Neural crest cell (in vitro differentiated cells): Measurements from ENCODE around the gene GLYATL3. TPM values are rescaled to one million over a fixed set of nuclear protein-coding genes. Genes with fewer than 3 reads are reported as not detected.

ENCODE experiments used
- DNase-seq: peaks from one replicate; pipeline ENCODE4 v3.0.0; 2021; ENCODE audit warnings: low read depth, mixed read lengths, low spot score
- H3K27ac Mint-ChIP-seq: one replicate; pipeline ENCODE4 v1.8.0; 2021; ENCODE audit warnings: mild to moderate bottlenecking, mixed read lengths; ENCODE audit not compliant: unreplicated experiment
- H3K27me3 Mint-ChIP-seq: 2 replicates; pipeline ENCODE4 v1.8.0; 2021; ENCODE audit warnings: low read depth, mild to moderate bottlenecking, mixed read lengths
- H3K36me3 Mint-ChIP-seq: 2 replicates; pipeline ENCODE4 v1.8.0; 2021; ENCODE audit warnings: low read depth, mild to moderate bottlenecking, mixed read lengths
- H3K4me1 Mint-ChIP-seq: 2 replicates; pipeline ENCODE4 v1.8.0; 2021; ENCODE audit warnings: mixed read lengths
- H3K4me3 Mint-ChIP-seq: one replicate; pipeline ENCODE4 v1.8.0; 2021; ENCODE audit warnings: mild to moderate bottlenecking, mixed read lengths
- H3K9me3 Mint-ChIP-seq: 2 replicates; pipeline ENCODE4 v1.8.0; 2021; ENCODE audit warnings: mixed read lengths
- total RNA-seq: library from RNA; stranded (reverse); gene quantifications from 2 replicates; pipeline ENCODE4 v1.2.1, GENCODE V29; 2021
- TF ChIP-seq, protein P1 (sequence below): fragments of 200-600 bp; sonication (generic); conservative IDR thresholded peaks from 2 replicates; pipeline ENCODE4 v1.5.0; 2021; ENCODE audit warnings: antibody characterized with exemption, mild to moderate bottlenecking

GLYATL3 gene
- total RNA-seq, 1 donor from 2014 or later: not detected

DNA sequence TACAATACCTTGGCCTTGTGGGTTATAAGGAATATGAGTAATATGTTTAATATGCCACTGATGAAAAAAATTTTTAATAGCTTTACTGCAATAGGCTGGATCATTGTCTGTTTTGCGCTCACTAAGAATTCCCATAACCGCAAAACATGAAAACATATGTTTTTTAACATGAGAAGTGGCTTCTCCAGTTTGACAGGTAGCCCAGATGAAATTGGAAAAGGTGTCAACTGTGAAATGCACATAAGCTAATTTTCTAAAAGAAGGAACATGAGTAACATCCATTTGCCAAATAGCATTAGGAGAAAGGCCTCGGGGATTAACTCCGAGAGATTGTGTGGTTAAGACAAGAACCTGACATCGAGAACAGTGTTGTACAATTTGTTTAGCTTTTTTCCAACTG lies 4.9 kb downstream of the GLYATL3 start:
- Mint-ChIP-seq H3K4me3 (no peak overlapping the region), H3K27ac (no peak overlapping the region), H3K36me3 (no peaks in the 10 kb centered on the region), H3K27me3 (peaks cover 10% of the 10 kb centered on the region), H3K9me3 (no peaks in the 10 kb centered on the region), H3K4me1 (no peaks in the 10 kb centered on the region)
- no peak for DNase-seq
- TF ChIP-seq, protein P1, sequence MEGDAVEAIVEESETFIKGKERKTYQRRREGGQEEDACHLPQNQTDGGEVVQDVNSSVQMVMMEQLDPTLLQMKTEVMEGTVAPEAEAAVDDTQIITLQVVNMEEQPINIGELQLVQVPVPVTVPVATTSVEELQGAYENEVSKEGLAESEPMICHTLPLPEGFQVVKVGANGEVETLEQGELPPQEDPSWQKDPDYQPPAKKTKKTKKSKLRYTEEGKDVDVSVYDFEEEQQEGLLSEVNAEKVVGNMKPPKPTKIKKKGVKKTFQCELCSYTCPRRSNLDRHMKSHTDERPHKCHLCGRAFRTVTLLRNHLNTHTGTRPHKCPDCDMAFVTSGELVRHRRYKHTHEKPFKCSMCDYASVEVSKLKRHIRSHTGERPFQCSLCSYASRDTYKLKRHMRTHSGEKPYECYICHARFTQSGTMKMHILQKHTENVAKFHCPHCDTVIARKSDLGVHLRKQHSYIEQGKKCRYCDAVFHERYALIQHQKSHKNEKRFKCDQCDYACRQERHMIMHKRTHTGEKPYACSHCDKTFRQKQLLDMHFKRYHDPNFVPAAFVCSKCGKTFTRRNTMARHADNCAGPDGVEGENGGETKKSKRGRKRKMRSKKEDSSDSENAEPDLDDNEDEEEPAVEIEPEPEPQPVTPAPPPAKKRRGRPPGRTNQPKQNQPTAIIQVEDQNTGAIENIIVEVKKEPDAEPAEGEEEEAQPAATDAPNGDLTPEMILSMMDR: no peak

DNA sequence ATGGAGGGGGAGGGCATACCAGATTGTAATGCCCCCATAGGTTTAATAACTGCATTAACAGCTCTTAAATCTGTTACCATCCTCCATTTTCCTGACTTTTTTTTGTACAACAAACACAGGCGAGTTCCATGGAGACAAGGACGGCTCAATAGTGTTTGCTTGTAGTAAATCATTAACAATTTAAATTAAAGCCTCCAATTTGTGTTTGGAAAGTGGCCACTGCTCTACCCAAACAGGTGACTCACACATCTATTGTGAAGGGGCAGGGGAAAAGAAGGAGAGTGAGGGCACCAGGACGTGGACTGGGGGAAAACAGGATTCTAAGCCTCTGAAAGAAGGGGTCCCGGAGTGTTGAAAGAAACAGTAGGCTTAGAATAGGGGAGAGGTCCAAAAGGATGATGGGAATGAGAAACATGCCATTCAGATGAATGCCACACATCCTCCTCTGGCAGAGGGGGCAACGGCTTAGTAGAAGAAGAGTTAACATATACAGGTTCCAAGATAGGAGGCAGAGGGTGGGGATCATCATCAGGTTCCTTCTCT lies 6.9 kb downstream of the GLYATL3 start:
- Mint-ChIP-seq H3K4me1 (no peaks in the 10 kb centered on the region), H3K27me3 (peaks cover 3% of the 10 kb centered on the region), H3K36me3 (no peaks in the 10 kb centered on the region), H3K9me3 (no peaks in the 10 kb centered on the region), H3K4me3 (no peak overlapping the region), H3K27ac (no peak overlapping the region)
- TF ChIP-seq, protein P1: no peak
- no peak for DNase-seq

DNA sequence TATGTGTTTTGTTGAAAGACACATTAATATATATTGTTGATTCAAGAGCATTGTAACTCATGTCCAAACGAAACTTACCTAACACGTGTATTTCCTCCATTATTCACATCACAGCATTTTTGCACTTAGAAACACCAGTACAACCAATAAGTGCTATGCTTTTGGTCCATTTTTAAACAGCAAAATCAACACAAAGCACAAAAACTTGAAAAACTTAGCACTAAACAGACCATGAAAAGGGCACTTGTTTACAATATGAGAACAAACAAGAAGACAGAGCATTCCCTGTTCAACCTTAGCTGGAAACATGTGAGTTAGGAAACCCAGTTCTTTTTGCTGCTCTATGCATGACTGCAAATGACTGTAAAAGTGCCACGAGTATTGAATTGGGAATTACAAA lies 9.6 kb downstream of the GLYATL3 start:
- Mint-ChIP-seq H3K4me3 (no peak overlapping the region), H3K9me3 (no peaks in the 10 kb centered on the region), H3K4me1 (no peaks in the 10 kb centered on the region), H3K27ac (no peak overlapping the region), H3K36me3 (no peaks in the 10 kb centered on the region), H3K27me3 (peaks cover 2% of the 10 kb centered on the region)
- TF ChIP-seq, protein P1: no peak
- DNase-seq: no peak

DNA sequence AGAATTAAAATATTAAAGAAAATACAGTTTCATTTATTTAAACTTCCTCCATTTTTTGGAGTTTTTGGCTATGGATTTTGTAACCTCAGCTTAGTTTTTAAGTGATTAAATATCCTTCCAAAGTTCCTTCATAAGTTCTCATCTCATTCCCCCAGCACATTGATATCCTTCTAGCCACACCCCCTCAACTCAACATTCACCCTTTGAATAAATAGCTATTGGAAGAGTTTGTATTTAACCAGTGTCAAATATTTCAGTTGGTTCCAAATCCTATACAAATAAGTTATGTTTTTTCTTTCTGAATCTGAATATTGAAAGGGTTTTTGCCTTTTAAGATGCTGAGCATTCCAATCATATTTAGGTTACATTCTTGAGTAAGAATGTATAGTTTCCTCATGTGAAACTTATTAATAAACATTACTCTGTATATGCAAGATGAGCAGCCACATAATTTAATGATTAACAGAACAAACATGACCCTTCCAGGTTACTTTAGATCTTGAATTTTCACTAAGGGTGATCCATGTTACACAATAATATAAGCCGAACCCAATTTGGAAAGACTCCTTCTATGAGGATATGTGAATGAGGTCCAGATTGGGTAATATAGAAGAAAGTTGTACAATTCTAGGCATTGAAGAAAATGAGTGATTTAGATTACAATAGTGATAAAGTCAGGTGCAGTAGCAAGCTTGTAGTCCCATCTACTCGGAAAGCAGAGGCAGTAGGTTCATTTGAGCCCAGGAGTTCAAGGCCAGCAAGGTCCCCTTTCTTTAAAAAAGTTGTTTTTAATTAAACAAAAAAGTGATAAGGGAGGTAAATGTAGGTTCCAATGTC lies 13.6 kb downstream of the GLYATL3 start:
- no peak overlapping the region for H3K27ac Mint-ChIP-seq
- H3K36me3 Mint-ChIP-seq: no peaks in the 10 kb centered on the region
- DNase-seq: no peak
- TF ChIP-seq, protein P1: no peak
- peaks cover 2% of the 10 kb centered on the region for H3K9me3 Mint-ChIP-seq
- H3K4me1 Mint-ChIP-seq: no peaks in the 10 kb centered on the region
- H3K4me3 Mint-ChIP-seq: no peak overlapping the region
- H3K27me3 Mint-ChIP-seq: peaks cover 2% of the 10 kb centered on the region

DNA sequence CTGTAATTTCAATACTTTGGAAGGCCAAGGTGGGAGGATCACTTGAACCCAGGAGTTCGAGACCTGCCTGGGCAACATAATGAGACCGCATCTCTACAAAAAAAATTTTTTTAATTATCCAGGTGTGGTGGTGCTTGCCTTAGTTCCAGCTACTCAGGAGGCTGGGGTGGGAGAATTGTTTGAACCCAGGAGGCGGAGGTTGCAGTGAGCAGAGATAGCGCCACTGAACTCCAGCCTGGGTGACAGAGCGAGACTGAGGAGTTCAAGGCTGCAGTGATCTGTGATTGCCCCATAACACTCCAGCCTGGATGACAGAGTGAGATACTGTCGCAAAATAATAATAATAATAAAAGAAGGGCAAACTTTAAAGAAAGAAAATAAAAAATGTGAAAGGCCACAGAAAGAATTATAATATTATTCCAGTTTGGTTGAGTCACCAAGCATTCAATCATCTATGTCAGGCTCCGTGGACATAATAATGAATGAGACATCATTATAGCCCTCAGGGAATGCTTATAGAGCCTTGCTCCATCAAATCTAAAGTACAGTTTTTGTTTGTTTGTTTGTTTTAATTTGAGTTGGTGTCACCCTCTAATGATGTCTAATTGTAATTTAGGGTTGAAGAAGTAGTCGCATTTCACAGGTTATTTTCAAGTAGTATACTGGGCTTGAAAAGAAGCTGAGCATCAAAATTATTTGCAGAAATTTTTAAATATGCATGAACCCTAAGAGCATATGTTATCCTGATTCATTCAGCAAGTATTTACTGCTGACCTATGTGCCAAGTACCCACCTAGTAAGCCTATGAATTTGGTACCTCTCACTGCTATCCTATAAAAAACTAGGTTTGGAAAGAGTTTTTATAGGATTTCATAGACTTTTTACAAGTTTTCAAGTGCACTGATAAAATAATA lies 15.1 kb downstream of the GLYATL3 start:
- Mint-ChIP-seq H3K27ac (no peak overlapping the region), H3K36me3 (no peaks in the 10 kb centered on the region), H3K4me3 (no peak overlapping the region), H3K27me3 (peaks cover 2% of the 10 kb centered on the region), H3K9me3 (peaks cover 2% of the 10 kb centered on the region), H3K4me1 (no peaks in the 10 kb centered on the region)
- TF ChIP-seq, protein P1: no peak
- no peak for DNase-seq
